OCI-M2 (cell line): Measurements from ENCODE around the gene PRKCZ.
"Not testable (repeated sequence)": the region's sequence is repeated elsewhere in the genome, so short reads cannot be mapped to it uniquely, and the experiment has no call there.

ENCODE experiments used
- DNase-seq: peaks from one replicate; lab custom pipeline; 2025; ENCODE audit not compliant: unreplicated experiment; lab: John Stamatoyannopoulos, UW

Gene PRKCZ

DNA sequence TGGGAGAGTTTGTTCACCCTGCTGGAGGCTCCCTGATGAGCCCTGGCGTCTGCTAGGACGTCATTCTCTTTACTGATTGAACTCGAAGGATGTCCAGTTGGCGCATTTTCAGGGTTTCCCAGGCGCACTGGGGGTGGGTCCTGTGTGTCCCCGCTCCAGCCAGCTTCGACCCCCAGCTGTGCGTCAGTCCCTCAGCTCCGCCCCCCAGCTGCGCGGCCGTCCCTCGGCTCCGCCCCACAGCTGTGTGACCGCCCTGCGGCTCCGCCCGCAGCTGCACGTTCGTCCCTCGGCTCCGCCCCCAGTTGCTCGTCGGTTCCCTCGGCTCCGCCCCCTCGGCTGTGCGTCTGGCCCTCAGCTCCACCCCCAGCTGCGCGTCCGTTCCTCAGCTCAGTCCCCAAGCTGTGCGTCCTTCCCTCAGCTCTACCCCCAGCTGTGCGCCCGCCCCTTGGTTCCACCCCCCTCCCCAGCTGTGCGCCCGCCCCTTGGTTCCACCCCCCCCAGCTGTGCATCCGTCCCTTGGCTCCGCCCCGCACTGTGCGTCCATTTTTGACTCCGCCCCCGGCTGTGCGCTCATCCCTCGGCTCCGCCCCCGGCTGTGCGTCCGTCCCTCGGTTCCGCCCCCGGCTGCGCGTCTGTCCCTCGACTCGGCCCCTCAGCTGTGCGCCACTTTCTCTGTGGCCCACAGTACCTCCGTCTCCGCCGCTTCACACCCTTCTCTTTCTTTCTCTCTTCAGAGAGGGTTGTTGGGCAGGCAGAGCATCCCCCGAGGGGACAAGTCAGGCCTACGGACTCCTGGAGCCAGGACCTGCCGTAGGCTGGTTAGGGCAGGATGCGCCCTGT is 83.0 kb downstream of the PRKCZ start:
- DNase-seq, result no peak

DNA sequence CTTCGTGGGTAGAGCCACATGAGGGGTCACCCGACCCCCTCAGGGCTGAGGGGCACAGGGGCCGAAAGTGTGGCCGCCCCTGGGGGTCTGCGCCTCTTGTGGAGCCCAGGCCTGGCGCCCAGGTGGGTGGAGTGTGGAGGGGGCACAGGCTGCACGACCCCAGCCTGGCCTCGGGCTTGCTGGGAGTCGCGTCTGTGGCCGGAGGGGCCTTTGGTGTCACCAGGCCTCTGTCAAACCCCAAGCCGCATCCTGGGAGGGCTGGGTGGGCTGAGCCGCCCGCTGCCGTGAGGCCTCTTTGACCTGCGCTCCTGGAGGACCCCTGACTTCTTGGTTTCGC is 83.6 kb downstream of the PRKCZ start:
- DNase-seq, result no peak

GRCh38 chr1:2134266-2134620 is 84.0 kb downstream of the PRKCZ start:
- no peak for DNase-seq

DNA sequence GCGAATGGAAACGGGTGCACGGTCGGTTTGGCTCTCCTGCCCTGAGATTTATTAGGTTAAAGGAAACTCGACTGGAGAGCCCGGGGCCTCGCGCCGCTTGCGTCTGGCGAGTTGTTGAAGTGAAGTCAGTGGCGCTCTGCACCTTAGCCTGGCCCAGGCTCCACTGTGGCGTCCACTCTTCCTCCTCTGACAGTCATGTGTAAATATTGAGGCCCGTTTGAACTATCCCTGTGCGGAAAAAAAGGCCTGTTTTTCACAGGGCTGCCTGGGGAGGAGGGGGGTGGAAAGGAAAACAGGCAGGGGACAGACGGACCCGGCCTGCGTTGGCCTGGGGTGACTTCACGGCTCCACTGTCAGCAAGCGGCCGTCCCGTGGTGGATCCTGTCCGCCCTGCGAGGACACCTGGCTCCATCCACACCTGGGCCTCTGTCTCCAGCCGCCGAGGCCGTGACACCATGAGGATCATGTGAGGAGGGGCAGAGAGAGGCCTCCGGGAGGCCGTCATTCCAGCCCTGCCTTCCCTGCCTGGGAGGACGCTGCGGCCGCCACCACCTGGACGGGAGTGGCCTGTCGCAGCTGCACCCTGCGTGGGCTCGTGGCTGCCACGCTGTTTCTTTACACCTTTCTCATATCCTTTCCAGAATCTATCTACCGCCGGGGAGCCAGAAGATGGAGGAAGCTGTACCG is 84.6 kb downstream of the PRKCZ start:
- no peak for DNase-seq

- DNase-seq, result no peak
Measured at GRCh38 chr1:2135441-2135841, 85.2 kb downstream of the PRKCZ start.

GRCh38 chr1:2135941-2136340 is 85.7 kb downstream of the PRKCZ start:
- no peak for DNase-seq

DNA sequence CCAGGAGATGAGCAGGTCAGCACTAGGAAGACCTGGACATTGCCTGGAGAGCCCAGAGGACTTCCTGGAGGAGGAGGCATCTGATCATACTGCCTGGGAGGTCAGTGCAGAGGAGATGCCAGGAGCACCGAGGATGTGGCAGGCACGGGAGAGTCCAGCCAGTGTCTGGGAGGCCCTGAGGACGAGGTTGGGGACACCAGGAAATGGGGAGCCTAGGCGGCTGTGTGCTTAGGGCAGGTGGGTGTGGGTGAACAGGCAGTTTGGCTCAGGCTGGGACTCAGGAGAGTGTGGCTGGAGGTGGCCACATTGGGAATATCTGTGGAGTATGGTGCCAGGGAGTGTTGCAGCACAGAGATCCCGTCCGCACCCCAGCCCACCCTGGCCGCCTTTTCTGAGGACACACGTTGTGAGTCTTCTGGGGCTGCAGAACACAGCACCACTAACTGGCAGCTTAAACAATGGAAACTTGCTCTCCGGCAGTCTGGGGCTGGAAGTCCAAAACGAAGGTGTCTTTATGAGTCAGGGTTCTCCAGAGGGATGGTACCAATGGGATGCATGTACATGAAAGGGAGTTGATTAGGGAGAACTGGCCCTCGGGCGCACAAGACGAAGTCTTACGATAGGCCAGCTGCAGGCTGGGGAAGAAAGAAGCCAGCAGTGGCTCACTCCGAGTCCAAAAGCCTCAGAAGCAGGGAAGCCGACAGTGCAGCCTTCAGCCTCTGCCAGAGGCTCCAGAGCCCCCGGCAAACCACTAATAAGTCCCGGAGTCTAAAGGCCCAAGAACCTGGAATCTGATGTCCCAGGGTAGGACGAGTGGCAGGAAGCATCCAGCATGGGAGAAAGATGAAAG is 86.4 kb downstream of the PRKCZ start:
- no peak for DNase-seq

GRCh38 chr1:2137257-2138121 is 87.3 kb downstream of the PRKCZ start:
- no peak for DNase-seq

DNA sequence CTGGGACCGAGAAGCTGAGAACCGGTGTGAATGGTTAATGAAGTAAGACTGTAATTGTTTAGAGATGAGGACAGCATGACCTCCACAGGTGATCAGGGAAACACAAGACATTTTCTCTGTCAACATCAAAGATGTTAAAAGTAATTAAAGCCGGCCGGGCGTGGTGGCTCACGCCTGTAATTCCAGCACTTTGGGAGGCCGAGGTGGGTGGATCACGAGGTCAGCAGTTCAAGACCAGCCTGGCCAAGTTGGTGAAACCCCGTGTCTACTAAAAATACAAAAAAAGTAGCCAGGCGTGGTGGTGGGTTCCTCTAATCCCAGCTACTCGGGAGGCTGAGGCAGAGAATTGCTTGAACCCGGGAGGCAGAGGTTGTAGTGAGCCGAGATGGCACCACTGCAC is 88.9 kb downstream of the PRKCZ start:
- not testable (repeated sequence) for DNase-seq

- DNase-seq, result no peak
Measured at GRCh38 chr1:2141025-2141424, 90.8 kb downstream of the PRKCZ start.

GRCh38 chr1:2143814-2144500 is 93.7 kb downstream of the PRKCZ start:
- DNase-seq, result no peak

DNA sequence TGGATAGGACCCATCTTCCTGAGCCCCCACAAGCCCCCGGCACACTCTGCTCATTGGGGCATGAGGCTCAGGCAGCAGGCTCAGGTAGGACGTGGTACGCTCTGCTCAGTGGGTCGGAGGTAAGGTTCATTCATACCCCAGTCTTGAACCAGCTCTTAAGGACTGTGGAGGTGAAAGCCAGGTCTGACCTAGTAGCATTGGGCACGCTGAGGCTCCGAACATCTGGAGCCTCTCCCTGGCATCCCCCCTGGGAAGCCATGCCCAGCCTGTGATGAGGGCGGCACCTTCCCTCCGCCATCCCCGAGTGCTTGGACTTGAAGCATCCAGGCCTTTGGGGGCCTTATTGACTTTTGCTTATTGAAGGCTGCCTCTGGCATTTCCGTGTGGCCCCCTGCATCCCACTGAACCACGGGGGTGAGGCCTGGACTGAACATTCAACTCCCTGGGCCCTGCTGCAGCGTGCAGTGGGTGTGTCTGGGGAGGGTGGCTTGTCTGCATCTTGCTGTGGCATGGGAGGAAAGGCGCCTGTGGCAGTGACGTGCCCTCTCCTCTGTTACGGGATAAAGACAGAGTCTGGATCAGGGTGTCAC is 94.4 kb downstream of the PRKCZ start:
- no peak for DNase-seq

GRCh38 chr1:2145946-2146835 is 96.0 kb downstream of the PRKCZ start:
- no peak for DNase-seq

- no peak for DNase-seq
Measured at GRCh38 chr1:2146836-2147517, 96.8 kb downstream of the PRKCZ start.

DNA sequence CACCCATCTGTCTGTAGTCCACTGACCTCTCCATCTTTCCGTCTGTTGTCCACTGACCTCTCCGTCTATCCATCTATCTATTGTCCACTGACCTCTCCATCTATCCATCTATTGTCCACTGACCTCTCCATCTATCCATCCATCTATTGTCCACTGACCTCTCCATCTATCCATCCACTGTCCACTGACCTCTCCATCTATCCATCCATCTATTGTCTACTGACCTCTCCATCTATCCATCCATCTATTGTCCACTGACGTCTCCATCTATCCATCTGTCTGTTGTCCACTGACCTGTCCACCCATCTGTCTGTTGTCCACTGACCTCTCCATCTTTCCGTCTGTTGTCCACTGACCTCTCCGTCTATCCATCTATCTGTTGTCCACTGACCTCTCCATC is 97.7 kb downstream of the PRKCZ start:
- DNase-seq, result not testable (repeated sequence)

DNA sequence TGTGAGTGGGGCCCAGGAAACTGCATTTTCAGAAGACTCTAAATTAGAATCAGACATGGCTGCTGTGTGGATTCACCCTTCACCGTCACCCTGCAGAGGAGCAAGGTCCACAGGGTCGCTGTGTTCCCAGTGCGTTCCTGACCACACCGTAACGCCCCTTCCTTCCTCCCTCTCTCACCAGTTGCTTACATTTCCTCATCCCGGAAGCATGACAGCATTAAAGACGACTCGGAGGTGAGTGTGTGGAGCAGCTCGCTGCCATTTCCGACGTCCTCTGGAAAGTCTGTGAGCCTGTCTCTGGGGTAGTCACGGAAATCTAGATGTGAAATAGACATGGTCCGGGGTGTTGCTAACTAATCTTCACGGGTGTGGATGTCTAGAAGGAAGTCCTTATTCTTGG is 98.5 kb downstream of the PRKCZ start:
- no peak for DNase-seq

DNA sequence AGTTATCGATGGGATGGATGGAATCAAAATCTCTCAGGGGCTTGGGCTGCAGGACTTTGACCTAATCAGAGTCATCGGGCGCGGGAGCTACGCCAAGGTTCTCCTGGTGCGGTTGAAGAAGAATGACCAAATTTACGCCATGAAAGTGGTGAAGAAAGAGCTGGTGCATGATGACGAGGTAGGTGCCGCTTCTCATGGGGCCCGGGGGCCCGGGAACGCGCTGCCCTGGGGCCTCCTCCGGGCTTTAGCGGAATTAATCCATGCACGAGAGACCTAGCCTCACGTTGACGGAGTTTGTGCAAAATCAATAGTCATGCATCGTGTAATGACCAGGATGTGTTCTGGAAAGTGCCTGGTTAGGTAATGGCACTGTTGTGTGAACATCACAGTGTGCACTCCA is 100.6 kb downstream of the PRKCZ start:
- no peak for DNase-seq

GRCh38 chr1:2151252-2151651 is 101.0 kb downstream of the PRKCZ start:
- DNase-seq, result no peak
